Lower leg skin (tissue), 3 donors: ENCODE measurements around the gene ZBTB20.

ENCODE experiments used
- CTCF ChIP-seq, 3 donors: fragments of 450-650 bp; IDR thresholded peaks; one replicate each; pipeline ENCODE4 v1.5.1; 2016; ENCODE audit warnings: antibody characterized with exemption in 3 of 3, mild to moderate bottlenecking in 3 of 3, moderate library complexity in 2 of 3
- POLR2A ChIP-seq, 2 donors: fragments of 450-650 bp; IDR thresholded peaks; one replicate each; pipeline ENCODE4 v1.6.1; 2016 to 2017; ENCODE audit warnings: antibody characterized with exemption in 2 of 2, mild to moderate bottlenecking in 1 of 2, moderate library complexity in 1 of 2

GRCh38 chr3:114668099-114668498 lies 479.0 kb downstream of the ZBTB20 start:
- TF ChIP-seq CTCF (IDR thresholded peaks at IDR 0.05) (no peak), POLR2A (IDR thresholded peaks at IDR 0.05) (no peak)
